HCT116 (cell line): ENCODE data around the gene SMAD7. TPM values are rescaled to one million over a fixed set of nuclear protein-coding genes. Genes with fewer than 3 reads are reported as not detected.

Experiments
- ATAC-seq: fragments of 200-7000 bp; cut with Tn5 transposase; 2 replicates; pipeline ENCODE4 v1.9.1; 2020; ENCODE audit warnings: mild to moderate bottlenecking, moderate library complexity
- BruUV-seq: library from RNA; stranded (reverse); fragments of 400-500 nt; replicated peaks from 2 replicates; lab custom pipeline; 2021; lab: Mats Ljungman, UMichigan
- CTCF ChIA-PET: fragments of 300-600 bp; sonication (Branson Sonifier 250); formaldehyde crosslinking; loops from one replicate; lab custom pipeline; 2021; ENCODE audit warnings: antibody characterized with exemption; lab: Charles Lee
- POLR2A ChIA-PET: fragments of 300-600, 350-600 bp; sonication (Branson Sonifier 250); formaldehyde crosslinking; loops from one replicate; lab custom pipeline; 2021; ENCODE audit warnings: antibody characterized with exemption; lab: Charles Lee
- RAD21 ChIA-PET, 2 experiments: fragments of 300-600 bp; sonication (Branson Sonifier 250); formaldehyde crosslinking; loops; one replicate each; lab custom pipeline; 2023; ENCODE audit warnings: low total read pairs in 2 of 2; ENCODE audit not compliant: uncharacterized antibody in 2 of 2, unreplicated experiment in 2 of 2, low non-redundant PET in 1 of 2; lab: Charles Lee
- DNase-seq: peaks from one replicate; pipeline ENCODE4 v3.0.0-alpha.2; 2010; ENCODE audit warnings: low read depth, low spot score
- H2AFZ ChIP-seq: fragments of 200-600 bp; shearing (Covaris generic), sonication (generic); 2 replicates; pipeline ENCODE4 v1.6.1; 2017; ENCODE audit warnings: low read depth, mixed run types, mixed read lengths, antibody characterized with exemption, low read length; ENCODE audit not compliant: poor library complexity, severe bottlenecking
- H3K27ac ChIP-seq: 2 replicates; pipeline ENCODE4 v1.5.1; 2012; ENCODE audit warnings: low read depth, low read length
- H3K27me3 ChIP-seq: fragments of 200-600 bp; sonication (generic); 2 replicates; pipeline ENCODE4 v1.6.1; 2016; ENCODE audit warnings: mixed run types, low read length, mixed read lengths; ENCODE audit not compliant: insufficient read depth
- H3K36me3 ChIP-seq, 2 experiments: fragments of 200-500 bp in 1 of 2; fragments of 200-600 bp in 1 of 2; sonication (Bioruptor generic) in 1 of 2; sonication (generic) in 1 of 2; 2 replicates each; pipeline versions ENCODE4 v1.5.1 to v1.6.1; 2014 to 2016; ENCODE audit warnings: low read length in 2 of 2, inconsistent platforms in 1 of 2, mixed read lengths in 1 of 2, mixed run types in 1 of 2; ENCODE audit not compliant: insufficient read depth in 2 of 2, control insufficient read depth in 1 of 2
- H3K4me1 ChIP-seq, 2 experiments: fragments of 200-600 bp in 1 of 2; sonication (generic) in 1 of 2; 2 replicates each; pipeline versions ENCODE4 v1.5.1 to v1.6.1; 2012 to 2017; ENCODE audit warnings: low read length in 2 of 2, inconsistent platforms in 1 of 2, mild to moderate bottlenecking in 1 of 2, mixed read lengths in 1 of 2, mixed run types in 1 of 2, moderate library complexity in 1 of 2; ENCODE audit not compliant: insufficient read depth in 2 of 2, control insufficient read depth in 1 of 2
- H3K4me2 ChIP-seq: fragments of 200-600 bp; sonication (generic); 2 replicates; pipeline ENCODE4 v1.6.1; 2017; ENCODE audit warnings: mixed run types, low read length, mixed read lengths
- H3K4me3 ChIP-seq, 2 experiments: fragments of 200-600 bp in 1 of 2; sonication (generic) in 1 of 2; replicated peaks in 1 of 2; 2 replicates each; pipeline ENCODE4 v1.5.1; 2011 to 2016; ENCODE audit warnings: low read length in 2 of 2, control low read depth in 1 of 2, low read depth in 1 of 2, mild to moderate bottlenecking in 1 of 2, mixed read lengths in 1 of 2, mixed run types in 1 of 2
- H3K79me2 ChIP-seq: fragments of 200-600 bp; sonication (generic); 2 replicates; pipeline ENCODE4 v1.6.1; 2017; ENCODE audit warnings: mild to moderate bottlenecking, mixed run types, low read length, moderate library complexity, mixed read lengths; ENCODE audit not compliant: insufficient read depth
- H3K9ac ChIP-seq: fragments of 200-600 bp; sonication (generic); 2 replicates; pipeline ENCODE4 v1.6.1; 2016; ENCODE audit warnings: low read length, mixed read lengths
- H3K9me2 ChIP-seq: fragments of 200-600 bp; sonication (generic), shearing (Covaris generic); 2 replicates; pipeline ENCODE4 v1.6.1; 2017; ENCODE audit warnings: mixed run types, mild to moderate bottlenecking, moderate library complexity; ENCODE audit not compliant: insufficient read depth
- H3K9me3 ChIP-seq, 2 experiments: fragments of 200-500 bp in 1 of 2; fragments of 200-600 bp in 1 of 2; sonication (Bioruptor generic) in 1 of 2; sonication (generic) in 1 of 2; 2 replicates each; pipeline ENCODE4 v1.6.1; 2014 to 2017; ENCODE audit warnings: low read length in 2 of 2, mixed read lengths in 2 of 2, inconsistent platforms in 1 of 2, low read depth in 1 of 2, mild to moderate bottlenecking in 1 of 2, mixed run types in 1 of 2, moderate library complexity in 1 of 2; ENCODE audit not compliant: control insufficient read depth in 1 of 2, insufficient read depth in 1 of 2
- H4K20me1 ChIP-seq: fragments of 200-600 bp; sonication (generic), shearing (Covaris generic); 2 replicates; pipeline ENCODE4 v1.6.1; 2017; ENCODE audit warnings: mixed run types, mild to moderate bottlenecking, moderate library complexity; ENCODE audit not compliant: insufficient read depth
- CBX3 ChIP-seq: IDR thresholded peaks from 2 replicates; pipeline ENCODE4 v1.6.1; 2012; ENCODE audit warnings: low read depth
- EGR1 ChIP-seq: IDR thresholded peaks from 2 replicates; pipeline ENCODE4 v1.6.1; 2012; ENCODE audit warnings: low read depth
- ELF1 ChIP-seq: IDR thresholded peaks from 2 replicates; pipeline ENCODE4 v1.6.1; 2012; ENCODE audit warnings: low read depth, borderline replicate concordance
- EZH2 ChIP-seq: fragments of 200-600 bp; sonication (generic); IDR thresholded peaks from 2 replicates; pipeline ENCODE4 v1.6.1; 2017; ENCODE audit warnings: antibody characterized with exemption, mixed run types
- JUND ChIP-seq: IDR thresholded peaks from 2 replicates; pipeline ENCODE4 v1.6.1; 2012
- POLR2A ChIP-seq: IDR thresholded peaks from 2 replicates; pipeline ENCODE4 v1.7.0; 2011; ENCODE audit warnings: borderline replicate concordance; ENCODE audit not compliant: insufficient read depth, insufficient read length; ENCODE audit errors: extremely low read depth
- RAD21 ChIP-seq: IDR thresholded peaks from 2 replicates; pipeline ENCODE4 v1.6.1; 2012; ENCODE audit warnings: low read depth, mild to moderate bottlenecking
- SIN3A ChIP-seq: IDR thresholded peaks from 2 replicates; pipeline ENCODE4 v1.6.1; 2012; ENCODE audit warnings: low read depth
- SP1 ChIP-seq: IDR thresholded peaks from 2 replicates; pipeline ENCODE4 v1.6.1; 2012; ENCODE audit warnings: low read depth
- SRF ChIP-seq: IDR thresholded peaks from 2 replicates; pipeline ENCODE4 v1.6.1; 2012; ENCODE audit warnings: low read depth
- TCF7L2 ChIP-seq: IDR thresholded peaks from 2 replicates; pipeline ENCODE4 v1.7.0; 2011; ENCODE audit warnings: borderline replicate concordance, inconsistent platforms; ENCODE audit not compliant: insufficient read depth, insufficient read length; ENCODE audit errors: extremely low read depth
- YY1 ChIP-seq: IDR thresholded peaks from 2 replicates; pipeline ENCODE4 v1.6.1; 2011; ENCODE audit warnings: low read length, low read depth, moderate library complexity, mild to moderate bottlenecking; ENCODE audit not compliant: insufficient replicate concordance; ENCODE audit errors: extremely low read depth
- ZFX ChIP-seq: fragments of 450-650 bp; IDR thresholded peaks from 2 replicates; pipeline ENCODE4 v1.6.1; 2017
- ZNF274 ChIP-seq: fragments of 200-500 bp; sonication (Bioruptor generic); IDR thresholded peaks from 2 replicates; pipeline ENCODE4 v1.6.1; 2014; ENCODE audit warnings: mild to moderate bottlenecking, low read depth, low read length, inconsistent platforms
- intact Hi-C: fragments of 100-400 bp; cut with micrococcal nuclease; formaldehyde crosslinking; loops from 2 replicates; pipeline ENCODE4 v1.10.0; 2022
- total RNA-seq: library from RNA; stranded (reverse); gene quantifications from one replicate; pipeline ENCODE4 v1.2.1, GENCODE V29; 2021; ENCODE audit not compliant: unreplicated experiment
- TF ChIP-seq, protein P1 (sequence below): IDR thresholded peaks from 2 replicates; pipeline ENCODE4 v1.6.1; 2012
- TF ChIP-seq, protein P2 (sequence below): IDR thresholded peaks from 2 replicates; pipeline ENCODE4 v1.6.1; 2011; ENCODE audit warnings: mild to moderate bottlenecking, low read length, moderate library complexity; ENCODE audit not compliant: insufficient replicate concordance; ENCODE audit errors: extremely low read depth

SMAD7 gene
- total RNA-seq, 1 experiment from 2014 or later, result 7.2 TPM

GRCh38 chr18:48933578-48934414 lies 17.0 kb downstream of the SMAD7 start:
- Histone ChIP-seq H3K9me3 (no peaks in the 10 kb centered on the region), H2AFZ (no peak overlapping the region), H3K27ac (no peak overlapping the region), H3K4me3 (no peak overlapping the region), H3K9me2 (no peaks in the 10 kb centered on the region), H3K27me3 (no peaks in the 10 kb centered on the region), H3K36me3 (no peaks in the 10 kb centered on the region), H3K4me1 (peaks cover 75 to 80% of the 10 kb centered on the region in 2 experiments), H3K79me2 (peaks cover 21% of the 10 kb centered on the region; the same call in 1 of the 2 replicates), H3K9ac (no peak overlapping the region), H4K20me1 (peaks cover 4% of the 10 kb centered on the region; the same call in 1 of the 2 replicates), H3K4me2 (no peak overlapping the region)
- DNase-seq (no peak), ATAC-seq (no peak)
- intact Hi-C loops, result no loop called here
- CTCF ChIA-PET, result no interaction called here
- RAD21 ChIA-PET, result no interaction called here
- POLR2A ChIA-PET, result no interaction called here
- TF ChIP-seq EZH2, result no peak
- no TSS peak for BruUV-seq

GRCh38 chr18:48932822-48933510 lies 17.8 kb downstream of the SMAD7 start:
- Histone ChIP-seq H3K27ac (no peak overlapping the region), H3K27me3 (no peaks in the 10 kb centered on the region), H4K20me1 (peaks cover 4% of the 10 kb centered on the region; the same call in 1 of the 2 replicates), H3K9ac (no peak overlapping the region), H2AFZ (no peak overlapping the region), H3K9me2 (no peaks in the 10 kb centered on the region), H3K36me3 (no peaks in the 10 kb centered on the region), H3K4me3 (no peak overlapping the region), H3K4me1 (peaks cover 71 to 77% of the 10 kb centered on the region in 2 experiments), H3K9me3 (no peaks in the 10 kb centered on the region), H3K79me2 (peaks cover 21% of the 10 kb centered on the region; the same call in 1 of the 2 replicates), H3K4me2 (no peak overlapping the region)
- POLR2A ChIA-PET, result no interaction called here
- RAD21 ChIA-PET, result no interaction called here
- CTCF ChIA-PET, result no interaction called here
- DNase-seq (no peak), ATAC-seq (no peak)
- BruUV-seq, result no TSS peak
- intact Hi-C loops, result no loop called here
- TF ChIP-seq EGR1, result no peak
- TF ChIP-seq, protein P1, sequence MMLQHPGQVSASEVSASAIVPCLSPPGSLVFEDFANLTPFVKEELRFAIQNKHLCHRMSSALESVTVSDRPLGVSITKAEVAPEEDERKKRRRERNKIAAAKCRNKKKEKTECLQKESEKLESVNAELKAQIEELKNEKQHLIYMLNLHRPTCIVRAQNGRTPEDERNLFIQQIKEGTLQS, result no peak
- TF ChIP-seq, protein P2, sequence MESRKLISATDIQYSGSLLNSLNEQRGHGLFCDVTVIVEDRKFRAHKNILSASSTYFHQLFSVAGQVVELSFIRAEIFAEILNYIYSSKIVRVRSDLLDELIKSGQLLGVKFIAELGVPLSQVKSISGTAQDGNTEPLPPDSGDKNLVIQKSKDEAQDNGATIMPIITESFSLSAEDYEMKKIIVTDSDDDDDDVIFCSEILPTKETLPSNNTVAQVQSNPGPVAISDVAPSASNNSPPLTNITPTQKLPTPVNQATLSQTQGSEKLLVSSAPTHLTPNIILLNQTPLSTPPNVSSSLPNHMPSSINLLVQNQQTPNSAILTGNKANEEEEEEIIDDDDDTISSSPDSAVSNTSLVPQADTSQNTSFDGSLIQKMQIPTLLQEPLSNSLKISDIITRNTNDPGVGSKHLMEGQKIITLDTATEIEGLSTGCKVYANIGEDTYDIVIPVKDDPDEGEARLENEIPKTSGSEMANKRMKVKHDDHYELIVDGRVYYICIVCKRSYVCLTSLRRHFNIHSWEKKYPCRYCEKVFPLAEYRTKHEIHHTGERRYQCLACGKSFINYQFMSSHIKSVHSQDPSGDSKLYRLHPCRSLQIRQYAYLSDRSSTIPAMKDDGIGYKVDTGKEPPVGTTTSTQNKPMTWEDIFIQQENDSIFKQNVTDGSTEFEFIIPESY, result no peak
- TF ChIP-seq JUND, result no peak
- TF ChIP-seq TCF7L2, result no peak
- no peak for TF ChIP-seq RAD21
- TF ChIP-seq ZNF274, result no peak
- TF ChIP-seq CBX3, result no peak
- TF ChIP-seq EZH2, result no peak
- no peak for TF ChIP-seq ZFX
- no peak for TF ChIP-seq ELF1
- TF ChIP-seq YY1, result no peak
- TF ChIP-seq SP1, result no peak
- no peak for TF ChIP-seq SIN3A
- TF ChIP-seq POLR2A, result no peak
- no peak for TF ChIP-seq SRF
